Liver (tissue), 9 donors: ENCODE results near the gene DCUN1D2. TPM values are rescaled to one million over a fixed set of nuclear protein-coding genes. Genes with fewer than 3 reads are reported as not detected.

ENCODE experiments used
- DNase-seq: peaks from one replicate; pipeline ENCODE4 v3.0.0-alpha.2; 2017; ENCODE audit warnings: low spot score
- H3K27ac ChIP-seq, 2 donors: one replicate each; pipeline ENCODE4 v1.7.0; 2013; ENCODE audit warnings: inconsistent platforms in 2 of 2, low read length in 2 of 2, control low read depth in 1 of 2, low read depth in 1 of 2, mild to moderate bottlenecking in 1 of 2
- H3K27me3 ChIP-seq, 4 donors: one replicate each; pipeline versions ENCODE4 v1.6.1 to v1.7.0; 2013; ENCODE audit warnings: low read length in 3 of 4, inconsistent platforms in 1 of 4, mild to moderate bottlenecking in 1 of 4, moderate library complexity in 1 of 4; ENCODE audit not compliant: control insufficient read depth in 4 of 4, insufficient read depth in 4 of 4
- H3K36me3 ChIP-seq, 4 donors: one replicate each; pipeline versions ENCODE4 v1.6.1 to v1.7.0; 2013; ENCODE audit warnings: low read length in 3 of 4, mild to moderate bottlenecking in 3 of 4, low read depth in 1 of 4, moderate library complexity in 1 of 4; ENCODE audit not compliant: control insufficient read depth in 4 of 4, insufficient read depth in 3 of 4
- H3K4me1 ChIP-seq, 4 donors: one replicate each; pipeline versions ENCODE4 v1.6.1 to v1.7.0; 2013; ENCODE audit warnings: low read length in 3 of 4, mild to moderate bottlenecking in 3 of 4, moderate library complexity in 1 of 4; ENCODE audit not compliant: control insufficient read depth in 4 of 4, insufficient read depth in 4 of 4
- H3K4me3 ChIP-seq, 3 donors: one replicate each; pipeline versions ENCODE4 v1.6.1 to v1.7.0; 2013; ENCODE audit warnings: low read length in 3 of 3, control low read depth in 1 of 3, low read depth in 1 of 3, mild to moderate bottlenecking in 1 of 3
- H3K9ac ChIP-seq, 2 donors: one replicate each; pipeline ENCODE4 v1.7.0; 2013; ENCODE audit warnings: low read length in 2 of 2, mild to moderate bottlenecking in 2 of 2, moderate library complexity in 2 of 2, control low read depth in 1 of 2, low read depth in 1 of 2
- H3K9me3 ChIP-seq, 4 donors: one replicate each; pipeline versions ENCODE4 v1.6.1 to v1.7.0; 2013; ENCODE audit warnings: low read length in 3 of 4; ENCODE audit not compliant: control insufficient read depth in 4 of 4
- CTCF ChIP-seq: fragments of 150-350 bp; IDR thresholded peaks from 2 replicates; pipeline ENCODE4 v1.5.1; 2017; ENCODE audit warnings: improper control_type of control experiment, low read depth, low read length; ENCODE audit not compliant: missing input control
- EGR1 ChIP-seq, 2 donors: IDR thresholded peaks; 2 replicates each; pipeline ENCODE4 v1.6.1; 2016 to 2018; ENCODE audit warnings: antibody characterized with exemption in 2 of 2, low read depth in 2 of 2
- FOXA1 ChIP-seq: IDR thresholded peaks from 2 replicates; pipeline ENCODE4 v1.6.1; 2016; ENCODE audit warnings: antibody characterized with exemption
- FOXA2 ChIP-seq: IDR thresholded peaks from 2 replicates; pipeline ENCODE4 v1.6.1; 2016; ENCODE audit warnings: antibody characterized with exemption
- GABPA ChIP-seq, 2 donors: IDR thresholded peaks in 1 of 2; conservative IDR thresholded peaks in 1 of 2; 2 replicates each; pipeline ENCODE4 v1.6.1; 2016; ENCODE audit warnings: antibody characterized with exemption in 2 of 2, mild to moderate bottlenecking in 1 of 2, moderate library complexity in 1 of 2
- HNF4A ChIP-seq, 2 donors: conservative IDR thresholded peaks; 2 replicates each; pipeline ENCODE4 v1.6.1; 2016; ENCODE audit warnings: antibody characterized with exemption in 2 of 2, mild to moderate bottlenecking in 2 of 2
- HNF4G ChIP-seq: IDR thresholded peaks from 2 replicates; pipeline ENCODE4 v1.6.1; 2016; ENCODE audit warnings: antibody characterized with exemption
- JUND ChIP-seq, 2 donors: IDR thresholded peaks; 2 replicates each; pipeline ENCODE4 v1.6.1; 2016; ENCODE audit warnings: antibody characterized with exemption in 2 of 2
- RAD21 ChIP-seq, 2 donors: IDR thresholded peaks; 2 replicates each; pipeline ENCODE4 v1.6.1; 2016; ENCODE audit warnings: antibody characterized with exemption in 2 of 2, mild to moderate bottlenecking in 2 of 2
- RXRA ChIP-seq, 2 donors: IDR thresholded peaks; 2 replicates each; pipeline ENCODE4 v1.6.1; 2017 to 2018; ENCODE audit warnings: antibody characterized with exemption in 2 of 2, mild to moderate bottlenecking in 1 of 2
- SP1 ChIP-seq: IDR thresholded peaks from 2 replicates; pipeline ENCODE4 v1.6.1; 2018; ENCODE audit warnings: antibody characterized with exemption, mild to moderate bottlenecking
- TAF1 ChIP-seq: conservative IDR thresholded peaks from 2 replicates; pipeline ENCODE4 v1.6.1; 2016; ENCODE audit warnings: antibody characterized with exemption, mild to moderate bottlenecking
- YY1 ChIP-seq: IDR thresholded peaks from 2 replicates; pipeline ENCODE4 v1.6.1; 2016; ENCODE audit warnings: antibody characterized with exemption, mild to moderate bottlenecking
- WGBS: extraction: QIAGEN DNeasy Blood & Tissue Kit; methylation state at CpG from one replicate; pipeline ENCODE4 v1.1.7; 2013; 5-methylcytosine and 5-hydroxymethylcytosine counted together
- polyA plus RNA-seq, 2 donors: library from polyadenylated mRNA; stranded (reverse) in 1 of 2; unstranded in 1 of 2; fragments of 200-250 nt in 1 of 2; fragments of >200 nt in 1 of 2; fragmentation: Nextera tagmentation in 1 of 2; extraction: Ambion mirVana in 1 of 2; gene quantifications; one replicate each; pipeline versions ENCODE4 v1.2.1 to v1.2.3, GENCODE V29; 2013 to 2015
- total RNA-seq, 2 donors: library from RNA; depleted of rRNA; stranded (reverse); fragments of >200 nt; gene quantifications; one replicate each; pipeline ENCODE4 v1.2.3, GENCODE V29; 2014
- TF ChIP-seq, protein P1 (sequence below): IDR thresholded peaks from 2 replicates; pipeline ENCODE4 v1.6.1; 2016; ENCODE audit warnings: antibody characterized with exemption, mild to moderate bottlenecking
- TF ChIP-seq, protein P2 (sequence below): IDR thresholded peaks from 2 replicates; pipeline ENCODE4 v1.6.1; 2016; ENCODE audit warnings: antibody characterized with exemption
- TF ChIP-seq, protein P3 (sequence below): IDR thresholded peaks from 2 replicates; pipeline ENCODE4 v1.6.1; 2016; ENCODE audit warnings: antibody characterized with exemption
- TF ChIP-seq, protein P4 (sequence below): IDR thresholded peaks from 2 replicates; pipeline ENCODE4 v1.6.1; 2016; ENCODE audit warnings: antibody characterized with exemption
- donor health status: healthy.
- donor health status: healthy.
- donor health status: healthy.
- donor health status: healthy.
- donor health status: healthy.

The DCUN1D2 gene
- total and polyA plus RNA-seq, 4 donors: 4.0 to 13.1 (median 5.5) TPM

DNA sequence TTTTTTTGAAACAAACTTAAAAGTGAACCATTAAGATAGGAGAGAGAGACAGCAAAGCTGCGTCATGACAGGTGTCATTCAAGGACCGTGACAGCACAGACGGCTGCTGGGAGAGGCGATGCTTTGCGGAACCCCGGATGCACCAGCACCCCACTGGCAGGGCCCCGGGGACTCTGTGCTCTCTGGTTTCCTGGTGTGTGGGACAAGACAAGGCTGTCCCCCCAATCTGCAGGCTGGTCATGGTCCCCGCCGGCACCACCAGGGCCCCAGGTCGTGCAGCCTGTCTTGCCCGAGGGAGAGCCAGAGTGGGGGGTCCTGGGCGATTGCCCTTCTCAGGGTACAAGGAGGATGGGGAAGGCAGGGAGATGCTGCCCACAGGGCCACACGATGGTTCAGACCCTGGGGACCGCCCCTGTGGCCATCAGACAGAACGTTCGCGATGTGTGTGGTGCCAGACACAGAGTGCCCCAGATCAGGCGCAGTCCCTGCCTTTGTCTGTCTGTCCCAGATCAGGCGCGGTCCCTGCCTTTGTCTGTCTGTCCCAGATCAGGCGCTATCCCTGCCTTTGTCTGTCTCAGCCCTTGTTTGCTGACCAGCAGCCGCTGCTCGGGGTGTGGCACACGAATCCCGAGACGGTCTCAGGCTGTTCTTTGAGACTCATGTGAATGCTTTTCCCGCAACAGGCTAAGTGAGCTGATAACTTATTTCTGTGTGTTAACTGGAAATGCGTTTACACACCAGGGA, 73.3 kb downstream of the DCUN1D2 start:
- DNase-seq: no peak
- Histone ChIP-seq H3K27me3 (no peaks in the 10 kb centered on the region), H3K9ac (no peak overlapping the region), H3K36me3 (no peaks in the 10 kb centered on the region), H3K9me3 (no peaks in the 10 kb centered on the region), H3K27ac (no peak overlapping the region), H3K4me3 (no peak overlapping the region), H3K4me1 (no peaks in the 10 kb centered on the region)
- TF ChIP-seq, protein P1, sequence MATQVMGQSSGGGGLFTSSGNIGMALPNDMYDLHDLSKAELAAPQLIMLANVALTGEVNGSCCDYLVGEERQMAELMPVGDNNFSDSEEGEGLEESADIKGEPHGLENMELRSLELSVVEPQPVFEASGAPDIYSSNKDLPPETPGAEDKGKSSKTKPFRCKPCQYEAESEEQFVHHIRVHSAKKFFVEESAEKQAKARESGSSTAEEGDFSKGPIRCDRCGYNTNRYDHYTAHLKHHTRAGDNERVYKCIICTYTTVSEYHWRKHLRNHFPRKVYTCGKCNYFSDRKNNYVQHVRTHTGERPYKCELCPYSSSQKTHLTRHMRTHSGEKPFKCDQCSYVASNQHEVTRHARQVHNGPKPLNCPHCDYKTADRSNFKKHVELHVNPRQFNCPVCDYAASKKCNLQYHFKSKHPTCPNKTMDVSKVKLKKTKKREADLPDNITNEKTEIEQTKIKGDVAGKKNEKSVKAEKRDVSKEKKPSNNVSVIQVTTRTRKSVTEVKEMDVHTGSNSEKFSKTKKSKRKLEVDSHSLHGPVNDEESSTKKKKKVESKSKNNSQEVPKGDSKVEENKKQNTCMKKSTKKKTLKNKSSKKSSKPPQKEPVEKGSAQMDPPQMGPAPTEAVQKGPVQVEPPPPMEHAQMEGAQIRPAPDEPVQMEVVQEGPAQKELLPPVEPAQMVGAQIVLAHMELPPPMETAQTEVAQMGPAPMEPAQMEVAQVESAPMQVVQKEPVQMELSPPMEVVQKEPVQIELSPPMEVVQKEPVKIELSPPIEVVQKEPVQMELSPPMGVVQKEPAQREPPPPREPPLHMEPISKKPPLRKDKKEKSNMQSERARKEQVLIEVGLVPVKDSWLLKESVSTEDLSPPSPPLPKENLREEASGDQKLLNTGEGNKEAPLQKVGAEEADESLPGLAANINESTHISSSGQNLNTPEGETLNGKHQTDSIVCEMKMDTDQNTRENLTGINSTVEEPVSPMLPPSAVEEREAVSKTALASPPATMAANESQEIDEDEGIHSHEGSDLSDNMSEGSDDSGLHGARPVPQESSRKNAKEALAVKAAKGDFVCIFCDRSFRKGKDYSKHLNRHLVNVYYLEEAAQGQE: no peak
- TF ChIP-seq RXRA (IDR thresholded peaks at IDR 0.05) (no peak), YY1 (no peak), JUND (IDR thresholded peaks at IDR 0.05) (no peak), TAF1 (no peak), FOXA1 (no peak), EGR1 (IDR thresholded peaks at IDR 0.05; ENCODE audit: low read depth in 2 of 2) (no peak), FOXA2 (no peak), HNF4A (conservative IDR thresholded peaks at IDR 0.05) (no peak), GABPA (IDR thresholded peaks at IDR 0.05 in 1 of 2, conservative IDR thresholded peaks at IDR 0.05 in 1 of 2) (no peak), HNF4G (no peak), RAD21 (IDR thresholded peaks at IDR 0.05) (no peak), CTCF (no peak)
- TF ChIP-seq, protein P2, sequence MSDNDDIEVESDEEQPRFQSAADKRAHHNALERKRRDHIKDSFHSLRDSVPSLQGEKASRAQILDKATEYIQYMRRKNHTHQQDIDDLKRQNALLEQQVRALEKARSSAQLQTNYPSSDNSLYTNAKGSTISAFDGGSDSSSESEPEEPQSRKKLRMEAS: no peak
- TF ChIP-seq, protein P3, sequence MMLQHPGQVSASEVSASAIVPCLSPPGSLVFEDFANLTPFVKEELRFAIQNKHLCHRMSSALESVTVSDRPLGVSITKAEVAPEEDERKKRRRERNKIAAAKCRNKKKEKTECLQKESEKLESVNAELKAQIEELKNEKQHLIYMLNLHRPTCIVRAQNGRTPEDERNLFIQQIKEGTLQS: no peak
- 74% methylated on average over 28 of the region's 28 CpGs for WGBS

- Histone ChIP-seq H3K27ac (no peak overlapping the region), H3K9me3 (no peaks in the 10 kb centered on the region), H3K4me1 (no peaks in the 10 kb centered on the region), H3K4me3 (no peak overlapping the region), H3K9ac (no peak overlapping the region), H3K36me3 (no peaks in the 10 kb centered on the region), H3K27me3 (no peaks in the 10 kb centered on the region)
- no peak for DNase-seq
- 89% methylated on average over 8 of the region's 8 CpGs for WGBS
- TF ChIP-seq HNF4A (conservative IDR thresholded peaks at IDR 0.05): no peak
- TF ChIP-seq, protein P4, sequence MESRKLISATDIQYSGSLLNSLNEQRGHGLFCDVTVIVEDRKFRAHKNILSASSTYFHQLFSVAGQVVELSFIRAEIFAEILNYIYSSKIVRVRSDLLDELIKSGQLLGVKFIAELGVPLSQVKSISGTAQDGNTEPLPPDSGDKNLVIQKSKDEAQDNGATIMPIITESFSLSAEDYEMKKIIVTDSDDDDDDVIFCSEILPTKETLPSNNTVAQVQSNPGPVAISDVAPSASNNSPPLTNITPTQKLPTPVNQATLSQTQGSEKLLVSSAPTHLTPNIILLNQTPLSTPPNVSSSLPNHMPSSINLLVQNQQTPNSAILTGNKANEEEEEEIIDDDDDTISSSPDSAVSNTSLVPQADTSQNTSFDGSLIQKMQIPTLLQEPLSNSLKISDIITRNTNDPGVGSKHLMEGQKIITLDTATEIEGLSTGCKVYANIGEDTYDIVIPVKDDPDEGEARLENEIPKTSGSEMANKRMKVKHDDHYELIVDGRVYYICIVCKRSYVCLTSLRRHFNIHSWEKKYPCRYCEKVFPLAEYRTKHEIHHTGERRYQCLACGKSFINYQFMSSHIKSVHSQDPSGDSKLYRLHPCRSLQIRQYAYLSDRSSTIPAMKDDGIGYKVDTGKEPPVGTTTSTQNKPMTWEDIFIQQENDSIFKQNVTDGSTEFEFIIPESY: no peak
- TF ChIP-seq EGR1 (IDR thresholded peaks at IDR 0.05; ENCODE audit: low read depth in 2 of 2): no peak
- TF ChIP-seq FOXA2: no peak
- no peak for TF ChIP-seq SP1
- TF ChIP-seq, protein P1: no peak
- no peak for TF ChIP-seq RXRA (IDR thresholded peaks at IDR 0.05)
These were observed 74.7 kb downstream of the DCUN1D2 start for GRCh38 chr13:113415825-113416224.
